Measurements from ENCODE around the gene PFN2.

The PFN2 gene

DNA sequence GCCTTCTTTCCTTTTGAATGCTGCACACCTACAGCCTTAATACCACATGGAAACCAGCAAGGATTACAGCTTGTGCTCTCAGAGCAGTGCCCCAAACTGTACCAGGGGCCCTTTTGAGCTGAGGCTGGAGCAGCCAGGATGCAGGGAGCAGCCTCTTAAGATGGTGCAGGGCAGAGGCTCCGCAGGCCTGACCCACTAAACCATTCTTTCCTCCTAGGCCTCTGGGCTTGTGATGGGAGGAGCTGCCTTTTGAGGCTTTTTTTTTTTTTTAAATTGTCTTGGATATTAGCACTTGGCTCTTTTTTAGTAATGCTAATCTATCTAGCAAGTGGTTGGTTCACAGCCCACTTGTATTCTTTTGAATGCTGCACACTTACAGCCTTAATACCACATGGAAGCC, 37.7 kb downstream of the PFN2 start:
- DNase-seq: no peak

DNA sequence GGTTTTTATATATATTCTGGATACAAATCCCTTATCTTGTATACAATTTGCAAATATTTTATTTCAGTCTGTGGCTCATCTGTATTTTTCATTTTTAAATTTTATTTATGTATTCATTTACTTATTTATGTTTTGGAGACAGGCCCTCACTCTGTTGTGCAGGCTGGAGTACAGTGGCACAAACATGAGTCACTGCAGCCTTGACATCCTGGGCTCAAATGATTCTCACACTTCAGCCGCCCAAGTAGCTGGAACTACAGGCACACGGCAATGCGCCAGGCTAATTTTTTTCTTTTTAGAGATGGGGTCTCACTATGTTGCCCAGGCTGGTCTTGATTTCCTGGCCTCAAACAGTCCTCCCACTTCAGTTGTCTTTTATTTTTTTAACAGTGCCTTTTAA, 50.6 kb downstream of the PFN2 start:
- DNase-seq: no peak

DNA sequence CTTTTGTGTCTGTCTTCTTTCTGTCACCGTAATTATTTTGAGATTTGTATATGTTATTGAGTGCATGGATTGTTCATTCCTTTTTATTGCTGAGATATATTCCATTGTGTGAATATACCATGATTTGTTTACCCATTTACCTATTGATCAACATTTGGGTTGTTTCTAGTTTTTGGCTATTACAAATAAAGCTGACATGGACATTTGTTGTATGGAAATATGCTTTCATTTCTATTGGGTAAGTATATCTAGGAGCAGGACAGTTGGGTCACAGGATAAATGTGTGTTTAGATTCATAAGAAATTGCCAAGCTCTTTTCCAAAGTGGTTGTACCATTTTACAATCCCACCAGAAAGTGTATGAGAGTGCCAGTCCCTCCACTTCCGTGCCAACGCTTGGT, 51.2 kb downstream of the PFN2 start:
- no peak for DNase-seq

DNA sequence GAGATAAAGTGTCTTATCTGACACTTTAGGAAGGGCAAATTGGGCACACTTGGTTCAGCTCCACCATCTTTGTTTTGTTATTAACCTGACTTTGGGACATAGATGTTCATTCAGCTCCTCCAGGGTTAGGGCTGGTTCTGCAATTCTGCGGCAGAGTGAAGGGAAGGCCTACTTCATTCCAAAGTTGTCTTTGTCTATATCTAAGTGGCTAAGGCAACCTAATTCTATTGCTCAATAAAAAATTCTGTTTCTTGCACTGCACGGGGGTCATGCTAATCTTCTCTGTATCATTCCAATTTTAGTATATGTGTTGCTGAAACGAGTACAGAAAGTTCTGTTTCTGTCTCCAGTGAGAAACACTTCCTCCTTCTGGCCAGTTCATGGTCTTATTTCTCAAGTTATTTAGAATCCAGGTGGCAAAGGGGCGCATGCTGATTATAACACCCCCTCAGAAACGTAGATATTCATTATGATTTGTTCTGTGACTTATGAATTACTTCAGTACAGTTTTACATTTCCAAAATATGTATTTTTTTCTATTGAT, 53.5 kb downstream of the PFN2 start:
- DNase-seq: no peak

All from anterior cingulate cortex (tissue), 58 donors.